ENCODE data around the gene CD34.

Gene CD34

GRCh38 chr1:207868774-207869721 is 41.9 kb downstream of the CD34 start:
- Mint-ChIP-seq H3K27me3 (no peaks in the 10 kb centered on the region), H3K9me3 (no peaks in the 10 kb centered on the region), H3K4me3 (peak overlapping the region; percentile 93), H3K4me1 (peaks cover 69% of the 10 kb centered on the region), H3K36me3 (peaks cover 11% of the 10 kb centered on the region), H3K27ac (peak overlapping the region; percentile 83)
- ATAC-seq (ENCODE audit: low read depth) (peak; percentile 76), DNase-seq (ENCODE audit: low spot score in 2 of 2) (peak; percentile 78 to 82)

GRCh38 chr1:207868251-207868773 is 42.6 kb downstream of the CD34 start:
- ATAC-seq (ENCODE audit: low read depth) (no peak), DNase-seq (ENCODE audit: low spot score in 2 of 2) (peak in 1 of 2 donors; percentile 24)
- H3K4me3 Mint-ChIP-seq: peak overlapping the region; percentile 93
- peak overlapping the region; percentile 52 for H3K27ac Mint-ChIP-seq
- peaks cover 13% of the 10 kb centered on the region for H3K36me3 Mint-ChIP-seq
- no peaks in the 10 kb centered on the region for H3K27me3 Mint-ChIP-seq
- peaks cover 66% of the 10 kb centered on the region for H3K4me1 Mint-ChIP-seq
- no peaks in the 10 kb centered on the region for H3K9me3 Mint-ChIP-seq

- H3K4me3 Mint-ChIP-seq: peak overlapping the region; percentile 93
- peak overlapping the region; percentile 80 for H3K27ac Mint-ChIP-seq
- peaks cover 63% of the 10 kb centered on the region for H3K4me1 Mint-ChIP-seq
- no peak for DNase-seq (ENCODE audit: low spot score in 2 of 2)
- H3K27me3 Mint-ChIP-seq: no peaks in the 10 kb centered on the region
- H3K36me3 Mint-ChIP-seq: peaks cover 18% of the 10 kb centered on the region
- no peaks in the 10 kb centered on the region for H3K9me3 Mint-ChIP-seq
- no peak for ATAC-seq (ENCODE audit: low read depth)
Measured at GRCh38 chr1:207867136-207868109, 43.5 kb downstream of the CD34 start.

GRCh38 chr1:207866471-207867135 is 44.3 kb downstream of the CD34 start:
- DNase-seq (ENCODE audit: low spot score in 2 of 2) (no peak), ATAC-seq (ENCODE audit: low read depth) (no peak)
- Mint-ChIP-seq H3K36me3 (peaks cover 23% of the 10 kb centered on the region), H3K27ac (peak overlapping the region; percentile 80), H3K27me3 (no peaks in the 10 kb centered on the region), H3K4me3 (peak overlapping the region; percentile 53), H3K4me1 (peaks cover 61% of the 10 kb centered on the region), H3K9me3 (no peaks in the 10 kb centered on the region)

GRCh38 chr1:207863893-207864535 is 46.9 kb downstream of the CD34 start:
- H3K4me1 Mint-ChIP-seq: peaks cover 44% of the 10 kb centered on the region
- peak overlapping the region; percentile 0 for H3K4me3 Mint-ChIP-seq
- H3K9me3 Mint-ChIP-seq: no peaks in the 10 kb centered on the region
- H3K27ac Mint-ChIP-seq: peak overlapping the region; percentile 21
- H3K36me3 Mint-ChIP-seq: peaks cover 23% of the 10 kb centered on the region
- peak; percentile 85 for ATAC-seq (ENCODE audit: low read depth)
- DNase-seq (ENCODE audit: low spot score in 2 of 2): no peak
- no peaks in the 10 kb centered on the region for H3K27me3 Mint-ChIP-seq

- no peak for DNase-seq (ENCODE audit: low spot score in 2 of 2)
- H3K9me3 Mint-ChIP-seq: no peaks in the 10 kb centered on the region
- H3K27me3 Mint-ChIP-seq: no peaks in the 10 kb centered on the region
- H3K27ac Mint-ChIP-seq: no peak overlapping the region
- H3K36me3 Mint-ChIP-seq: peaks cover 23% of the 10 kb centered on the region
- H3K4me3 Mint-ChIP-seq: no peak overlapping the region
- peaks cover 40% of the 10 kb centered on the region for H3K4me1 Mint-ChIP-seq
- no peak for ATAC-seq (ENCODE audit: low read depth)
Measured at GRCh38 chr1:207862241-207862787, 48.6 kb downstream of the CD34 start.

- H3K4me3 Mint-ChIP-seq: no peak overlapping the region
- peaks cover 23% of the 10 kb centered on the region for H3K36me3 Mint-ChIP-seq
- no peaks in the 10 kb centered on the region for H3K27me3 Mint-ChIP-seq
- ATAC-seq (ENCODE audit: low read depth) (no peak), DNase-seq (ENCODE audit: low spot score in 2 of 2) (no peak)
- no peaks in the 10 kb centered on the region for H3K9me3 Mint-ChIP-seq
- no peak overlapping the region for H3K27ac Mint-ChIP-seq
- H3K4me1 Mint-ChIP-seq: peaks cover 37% of the 10 kb centered on the region
Measured at GRCh38 chr1:207861442-207862177, 49.3 kb downstream of the CD34 start.

GRCh38 chr1:207860531-207860930 is 50.4 kb downstream of the CD34 start:
- no peak for ATAC-seq (ENCODE audit: low read depth)
- no peak overlapping the region for H3K27ac Mint-ChIP-seq
- DNase-seq (ENCODE audit: low spot score in 2 of 2): no peak
- H3K4me1 Mint-ChIP-seq: peaks cover 32% of the 10 kb centered on the region
- peaks cover 18% of the 10 kb centered on the region for H3K36me3 Mint-ChIP-seq
- no peak overlapping the region for H3K4me3 Mint-ChIP-seq
- H3K27me3 Mint-ChIP-seq: no peaks in the 10 kb centered on the region
- no peaks in the 10 kb centered on the region for H3K9me3 Mint-ChIP-seq

- H3K27me3 Mint-ChIP-seq: no peaks in the 10 kb centered on the region
- no peaks in the 10 kb centered on the region for H3K9me3 Mint-ChIP-seq
- no peak overlapping the region for H3K27ac Mint-ChIP-seq
- DNase-seq (ENCODE audit: low spot score in 2 of 2) (no peak), ATAC-seq (ENCODE audit: low read depth) (no peak)
- peaks cover 25% of the 10 kb centered on the region for H3K4me1 Mint-ChIP-seq
- H3K4me3 Mint-ChIP-seq: no peak overlapping the region
- H3K36me3 Mint-ChIP-seq: peaks cover 18% of the 10 kb centered on the region
Measured at GRCh38 chr1:207858806-207859205, 52.1 kb downstream of the CD34 start.

- H3K9me3 Mint-ChIP-seq: no peaks in the 10 kb centered on the region
- H3K27ac Mint-ChIP-seq: no peak overlapping the region
- H3K36me3 Mint-ChIP-seq: peaks cover 17% of the 10 kb centered on the region
- H3K4me1 Mint-ChIP-seq: peaks cover 27% of the 10 kb centered on the region
- no peak for ATAC-seq (ENCODE audit: low read depth)
- H3K27me3 Mint-ChIP-seq: no peaks in the 10 kb centered on the region
- DNase-seq (ENCODE audit: low spot score in 2 of 2): no peak
- H3K4me3 Mint-ChIP-seq: no peak overlapping the region
Measured at GRCh38 chr1:207858281-207858680, 52.6 kb downstream of the CD34 start.

- Mint-ChIP-seq H3K9me3 (no peaks in the 10 kb centered on the region), H3K27me3 (no peaks in the 10 kb centered on the region), H3K27ac (no peak overlapping the region), H3K4me3 (no peak overlapping the region), H3K4me1 (peaks cover 29% of the 10 kb centered on the region), H3K36me3 (peaks cover 15% of the 10 kb centered on the region)
- no peak for ATAC-seq (ENCODE audit: low read depth)
- no peak for DNase-seq (ENCODE audit: low spot score in 2 of 2)
Measured at GRCh38 chr1:207857447-207857846, 53.5 kb downstream of the CD34 start.

- Mint-ChIP-seq H3K27me3 (no peaks in the 10 kb centered on the region), H3K27ac (no peak overlapping the region), H3K4me3 (no peak overlapping the region), H3K36me3 (peaks cover 11% of the 10 kb centered on the region), H3K4me1 (peaks cover 28% of the 10 kb centered on the region), H3K9me3 (no peaks in the 10 kb centered on the region)
- ATAC-seq (ENCODE audit: low read depth): no peak
- no peak for DNase-seq (ENCODE audit: low spot score in 2 of 2)
Measured at GRCh38 chr1:207856276-207857023, 54.5 kb downstream of the CD34 start.

Measured in memory B cell (primary cell).